WTC11 (cell line): ENCODE results near the gene TCEANC2. TPM values are rescaled to one million over a fixed set of nuclear protein-coding genes. Genes with fewer than 3 reads are reported as not detected.

Experiments
- ATAC-seq: fragments of 200-7000 bp; cut with Tn5 transposase; 2 replicates; pipeline ENCODE4 v1.10.0; 2021; ENCODE audit warnings: mild to moderate bottlenecking, moderate library complexity
- CTCF ChIA-PET: fragments of 300-600 bp; sonication (Branson Sonifier 250); formaldehyde crosslinking; loops from one replicate; lab custom pipeline; 2021; ENCODE audit warnings: antibody characterized with exemption; lab: Charles Lee
- POLR2A ChIA-PET: fragments of 350-600 bp; sonication (Branson Sonifier 250); formaldehyde crosslinking; loops from one replicate; lab custom pipeline; 2021; ENCODE audit warnings: antibody characterized with exemption; lab: Charles Lee
- DNase-seq: peaks from one replicate; pipeline ENCODE4 v3.0.0; 2021; ENCODE audit warnings: low spot score
- H3K27ac Mint-ChIP-seq: 2 replicates; pipeline ENCODE4 v1.8.0; 2021; ENCODE audit warnings: mixed read lengths
- H3K27me3 Mint-ChIP-seq: 2 replicates; pipeline ENCODE4 v1.8.0; 2021; ENCODE audit warnings: low read depth, mild to moderate bottlenecking, moderate library complexity, mixed read lengths
- H3K36me3 Mint-ChIP-seq: 2 replicates; pipeline ENCODE4 v1.8.0; 2021; ENCODE audit warnings: mixed read lengths
- H3K4me1 Mint-ChIP-seq: 2 replicates; pipeline ENCODE4 v1.8.0; 2022; ENCODE audit warnings: mixed read lengths
- H3K4me3 Mint-ChIP-seq: 2 replicates; pipeline ENCODE4 v1.8.0; 2021; ENCODE audit warnings: mild to moderate bottlenecking, moderate library complexity, mixed read lengths
- H3K9me3 Mint-ChIP-seq: 2 replicates; pipeline ENCODE4 v1.8.0; 2021; ENCODE audit warnings: mixed read lengths
- EMX1 ChIP-seq: fragments of 250-450 bp; sonication (Bioruptor Pico); IDR thresholded peaks from 2 replicates; pipeline ENCODE4 v1.8.0; 2021; ENCODE audit warnings: mild to moderate bottlenecking
- HMGA2 ChIP-seq: fragments of 250-450 bp; sonication (Bioruptor Pico); IDR thresholded peaks from 2 replicates; pipeline ENCODE4 v1.4.0; 2021; ENCODE audit warnings: mild to moderate bottlenecking, moderate library complexity
- JAZF1 ChIP-seq: fragments of 250-450 bp; sonication (Bioruptor Pico); IDR thresholded peaks from 2 replicates; pipeline ENCODE4 v1.9.0; 2021; ENCODE audit warnings: moderate library complexity, mild to moderate bottlenecking, inconsistent platforms
- KAT7 ChIP-seq: sonication (generic); formaldehyde crosslinking; IDR thresholded peaks from 2 replicates; pipeline ENCODE4 v1.8.1; 2023; ENCODE audit warnings: missing genetic modification reagents, mild to moderate bottlenecking, borderline replicate concordance
- MYBL2 ChIP-seq: sonication (generic); formaldehyde crosslinking; IDR thresholded peaks from 2 replicates; pipeline ENCODE4 v1.8.1; 2023; ENCODE audit warnings: mild to moderate bottlenecking, moderate library complexity, missing genetic modification reagents
- NR2C2 ChIP-seq: sonication (generic); formaldehyde crosslinking; IDR thresholded peaks from 2 replicates; pipeline ENCODE4 v1.8.0; 2022; ENCODE audit warnings: mild to moderate bottlenecking, missing genetic modification reagents
- NR3C1 ChIP-seq: sonication (generic); formaldehyde crosslinking; conservative IDR thresholded peaks from 2 replicates; pipeline ENCODE4 v1.8.1; 2023; ENCODE audit warnings: low read depth, mild to moderate bottlenecking, missing genetic modification reagents
- OVOL2 ChIP-seq: fragments of 250-450 bp; sonication (Bioruptor Pico); IDR thresholded peaks from 2 replicates; pipeline ENCODE4 v1.9.0; 2021; ENCODE audit warnings: mild to moderate bottlenecking, borderline replicate concordance
- SP1 ChIP-seq: sonication (generic); formaldehyde crosslinking; conservative IDR thresholded peaks from 2 replicates; pipeline ENCODE4 v1.8.1; 2022; ENCODE audit warnings: missing genetic modification reagents
- ZBTB21 ChIP-seq: sonication (generic); formaldehyde crosslinking; IDR thresholded peaks from 2 replicates; pipeline ENCODE4 v1.8.1; 2023; ENCODE audit warnings: mild to moderate bottlenecking, missing genetic modification reagents, borderline replicate concordance
- ZNF121 ChIP-seq: sonication (generic); formaldehyde crosslinking; IDR thresholded peaks from 2 replicates; pipeline ENCODE4 v1.8.0; 2023; ENCODE audit warnings: missing genetic modification reagents
- ZNF219 ChIP-seq: sonication (generic); formaldehyde crosslinking; IDR thresholded peaks from 2 replicates; pipeline ENCODE4 v1.8.0; 2023; ENCODE audit warnings: missing genetic modification reagents, mild to moderate bottlenecking, borderline replicate concordance
- ZNF317 ChIP-seq: sonication (generic); formaldehyde crosslinking; IDR thresholded peaks from 2 replicates; pipeline ENCODE4 v1.8.1; 2023; ENCODE audit warnings: low read depth, mild to moderate bottlenecking, moderate library complexity, missing genetic modification reagents, borderline replicate concordance
- ZNF671 ChIP-seq: fragments of 250-450 bp; sonication (Bioruptor Pico); IDR thresholded peaks from 2 replicates; pipeline ENCODE4 v1.8.0; 2021; ENCODE audit warnings: mild to moderate bottlenecking
- total RNA-seq: library from RNA; stranded (reverse); gene quantifications from 3 replicates; pipeline ENCODE4 v1.2.3, GENCODE V29; 2021
- TF ChIP-seq, protein P1 (sequence below): fragments of 250-450 bp; sonication (Bioruptor Pico); IDR thresholded peaks from 2 replicates; pipeline ENCODE4 v1.9.0; 2021; ENCODE audit warnings: moderate library complexity, mild to moderate bottlenecking, inconsistent platforms, borderline replicate concordance
- TF ChIP-seq, protein P2 (sequence below): sonication (generic); formaldehyde crosslinking; IDR thresholded peaks from 2 replicates; pipeline ENCODE4 v1.8.0; 2022; ENCODE audit warnings: mild to moderate bottlenecking, missing genetic modification reagents
- TF ChIP-seq, protein P3 (sequence below): fragments of 250-450 bp; sonication (Bioruptor Pico); IDR thresholded peaks from 2 replicates; pipeline ENCODE4 v1.9.0; 2021; ENCODE audit warnings: mild to moderate bottlenecking
- TF ChIP-seq, protein P4 (sequence below): fragments of 250-450 bp; sonication (Bioruptor Pico); IDR thresholded peaks from 2 replicates; pipeline ENCODE4 v1.8.0; 2021; ENCODE audit warnings: mild to moderate bottlenecking
- TF ChIP-seq, protein P5 (sequence below): sonication (generic); formaldehyde crosslinking; IDR thresholded peaks from 2 replicates; pipeline ENCODE4 v1.8.1; 2022; ENCODE audit warnings: low read depth, missing genetic modification reagents, borderline replicate concordance
- TF ChIP-seq, protein P6 (sequence below): sonication (generic); formaldehyde crosslinking; IDR thresholded peaks from 2 replicates; pipeline ENCODE4 v1.8.1; 2023; ENCODE audit warnings: mild to moderate bottlenecking, moderate library complexity, missing genetic modification reagents
- TF ChIP-seq, protein P7 (sequence below): sonication (generic); formaldehyde crosslinking; IDR thresholded peaks from 2 replicates; pipeline ENCODE4 v1.8.1; 2023; ENCODE audit warnings: mild to moderate bottlenecking, missing genetic modification reagents

TCEANC2 gene
- total RNA-seq, 1 experiment from 2014 or later: 6.3 TPM

DNA sequence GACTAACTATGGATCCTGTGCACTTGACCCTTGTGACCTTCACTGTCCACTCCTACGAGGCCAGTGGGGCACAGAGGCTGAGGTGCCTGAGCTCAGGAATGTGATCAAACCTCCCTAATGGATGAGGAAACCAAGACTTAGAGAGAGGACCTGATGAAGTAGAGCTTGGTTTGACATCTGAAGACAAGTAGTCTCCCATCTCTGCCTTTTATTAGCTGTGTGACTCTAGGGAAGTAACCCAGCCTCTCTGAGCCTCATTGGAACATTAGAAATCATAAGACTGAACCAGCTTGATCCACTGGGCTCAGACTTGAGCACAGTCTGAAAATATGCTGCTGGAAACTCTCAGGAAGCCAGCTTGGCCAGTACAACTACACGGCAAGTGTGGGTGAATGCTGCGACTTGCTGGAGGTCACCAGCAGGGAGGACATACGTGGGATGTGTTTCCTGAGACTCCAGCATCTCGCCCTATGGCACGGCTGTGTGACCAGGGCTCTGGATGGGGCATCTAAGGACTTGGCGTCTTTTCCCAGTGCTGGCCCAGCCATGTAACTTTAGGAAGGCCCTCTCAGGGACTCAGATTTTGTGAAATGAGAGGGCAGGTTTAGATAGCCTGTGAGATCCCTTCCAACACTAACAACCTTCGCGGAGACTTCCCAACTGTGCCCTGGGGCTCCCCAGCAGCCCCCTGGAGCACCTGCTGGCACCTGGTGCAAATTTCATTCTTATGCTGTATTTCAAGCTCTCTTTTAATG lies 88.9 kb downstream of the TCEANC2 start (continued):
- TF ChIP-seq ZBTB21: no peak

DNA sequence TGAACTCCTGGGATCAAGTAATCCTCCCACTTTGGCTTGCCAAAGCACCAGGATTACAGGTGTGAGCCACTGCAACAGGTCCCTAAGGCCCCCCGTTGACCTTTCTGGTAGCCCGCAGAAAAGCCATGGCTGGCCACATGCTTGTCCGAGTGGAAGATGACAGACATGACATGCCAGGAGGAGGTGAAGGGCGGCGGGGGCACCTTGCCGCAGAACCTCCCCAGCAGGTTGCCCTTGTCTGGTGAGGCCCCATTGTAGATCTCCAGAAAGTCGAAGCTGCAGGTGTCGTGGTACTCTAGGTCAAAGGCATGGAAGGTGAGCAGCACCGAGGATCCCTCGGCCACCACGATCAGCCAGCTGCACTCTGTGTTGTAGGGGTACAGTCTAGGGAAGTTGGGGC lies 91.0 kb downstream of the TCEANC2 start:
- no peaks in the 10 kb centered on the region for H3K27me3 Mint-ChIP-seq
- ATAC-seq (no peak), DNase-seq (no peak)
- no peaks in the 10 kb centered on the region for H3K4me1 Mint-ChIP-seq
- ChIA-PET CTCF (interaction anchor here (1.2 kb wide), 1 partner anchor 23 kb away, joined by 3 read pairs; no protein-coding TSS in a partner anchor), POLR2A (no interaction called here)
- no peaks in the 10 kb centered on the region for H3K9me3 Mint-ChIP-seq
- no peak overlapping the region for H3K27ac Mint-ChIP-seq
- no peaks in the 10 kb centered on the region for H3K36me3 Mint-ChIP-seq
- TF ChIP-seq OVOL2 (CRISPR knock-in tag) (no peak), NR2C2 (CRISPR knock-in tag) (no peak), HMGA2 (CRISPR knock-in tag) (no peak), ZNF671 (CRISPR knock-in tag) (no peak), SP1 (CRISPR knock-in tag) (no peak), NR3C1 (CRISPR knock-in tag) (no peak), JAZF1 (CRISPR knock-in tag) (no peak), ZNF121 (CRISPR knock-in tag) (no peak), ZNF219 (CRISPR knock-in tag) (no peak), MYBL2 (CRISPR knock-in tag) (no peak), ZNF317 (CRISPR knock-in tag) (no peak), EMX1 (no peak), KAT7 (CRISPR knock-in tag) (no peak)
- TF ChIP-seq, protein P1, sequence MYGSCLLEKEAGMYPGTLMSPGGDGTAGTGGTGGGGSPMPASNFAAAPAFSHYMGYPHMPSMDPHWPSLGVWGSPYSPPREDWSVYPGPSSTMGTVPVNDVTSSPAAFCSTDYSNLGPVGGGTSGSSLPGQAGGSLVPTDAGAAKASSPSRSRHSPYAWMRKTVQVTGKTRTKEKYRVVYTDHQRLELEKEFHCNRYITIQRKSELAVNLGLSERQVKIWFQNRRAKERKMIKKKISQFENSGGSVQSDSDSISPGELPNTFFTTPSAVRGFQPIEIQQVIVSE (CRISPR knock-in tag): no peak
- TF ChIP-seq, protein P2, sequence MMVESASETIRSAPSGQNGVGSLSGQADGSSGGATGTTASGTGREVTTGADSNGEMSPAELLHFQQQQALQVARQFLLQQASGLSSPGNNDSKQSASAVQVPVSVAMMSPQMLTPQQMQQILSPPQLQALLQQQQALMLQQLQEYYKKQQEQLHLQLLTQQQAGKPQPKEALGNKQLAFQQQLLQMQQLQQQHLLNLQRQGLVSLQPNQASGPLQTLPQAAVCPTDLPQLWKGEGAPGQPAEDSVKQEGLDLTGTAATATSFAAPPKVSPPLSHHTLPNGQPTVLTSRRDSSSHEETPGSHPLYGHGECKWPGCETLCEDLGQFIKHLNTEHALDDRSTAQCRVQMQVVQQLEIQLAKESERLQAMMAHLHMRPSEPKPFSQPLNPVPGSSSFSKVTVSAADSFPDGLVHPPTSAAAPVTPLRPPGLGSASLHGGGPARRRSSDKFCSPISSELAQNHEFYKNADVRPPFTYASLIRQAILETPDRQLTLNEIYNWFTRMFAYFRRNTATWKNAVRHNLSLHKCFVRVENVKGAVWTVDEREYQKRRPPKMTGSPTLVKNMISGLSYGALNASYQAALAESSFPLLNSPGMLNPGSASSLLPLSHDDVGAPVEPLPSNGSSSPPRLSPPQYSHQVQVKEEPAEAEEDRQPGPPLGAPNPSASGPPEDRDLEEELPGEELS (CRISPR knock-in tag): no peak
- TF ChIP-seq, protein P3, sequence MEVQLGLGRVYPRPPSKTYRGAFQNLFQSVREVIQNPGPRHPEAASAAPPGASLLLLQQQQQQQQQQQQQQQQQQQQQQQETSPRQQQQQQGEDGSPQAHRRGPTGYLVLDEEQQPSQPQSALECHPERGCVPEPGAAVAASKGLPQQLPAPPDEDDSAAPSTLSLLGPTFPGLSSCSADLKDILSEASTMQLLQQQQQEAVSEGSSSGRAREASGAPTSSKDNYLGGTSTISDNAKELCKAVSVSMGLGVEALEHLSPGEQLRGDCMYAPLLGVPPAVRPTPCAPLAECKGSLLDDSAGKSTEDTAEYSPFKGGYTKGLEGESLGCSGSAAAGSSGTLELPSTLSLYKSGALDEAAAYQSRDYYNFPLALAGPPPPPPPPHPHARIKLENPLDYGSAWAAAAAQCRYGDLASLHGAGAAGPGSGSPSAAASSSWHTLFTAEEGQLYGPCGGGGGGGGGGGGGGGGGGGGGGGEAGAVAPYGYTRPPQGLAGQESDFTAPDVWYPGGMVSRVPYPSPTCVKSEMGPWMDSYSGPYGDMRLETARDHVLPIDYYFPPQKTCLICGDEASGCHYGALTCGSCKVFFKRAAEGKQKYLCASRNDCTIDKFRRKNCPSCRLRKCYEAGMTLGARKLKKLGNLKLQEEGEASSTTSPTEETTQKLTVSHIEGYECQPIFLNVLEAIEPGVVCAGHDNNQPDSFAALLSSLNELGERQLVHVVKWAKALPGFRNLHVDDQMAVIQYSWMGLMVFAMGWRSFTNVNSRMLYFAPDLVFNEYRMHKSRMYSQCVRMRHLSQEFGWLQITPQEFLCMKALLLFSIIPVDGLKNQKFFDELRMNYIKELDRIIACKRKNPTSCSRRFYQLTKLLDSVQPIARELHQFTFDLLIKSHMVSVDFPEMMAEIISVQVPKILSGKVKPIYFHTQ (CRISPR knock-in tag): no peak
- TF ChIP-seq, protein P4, sequence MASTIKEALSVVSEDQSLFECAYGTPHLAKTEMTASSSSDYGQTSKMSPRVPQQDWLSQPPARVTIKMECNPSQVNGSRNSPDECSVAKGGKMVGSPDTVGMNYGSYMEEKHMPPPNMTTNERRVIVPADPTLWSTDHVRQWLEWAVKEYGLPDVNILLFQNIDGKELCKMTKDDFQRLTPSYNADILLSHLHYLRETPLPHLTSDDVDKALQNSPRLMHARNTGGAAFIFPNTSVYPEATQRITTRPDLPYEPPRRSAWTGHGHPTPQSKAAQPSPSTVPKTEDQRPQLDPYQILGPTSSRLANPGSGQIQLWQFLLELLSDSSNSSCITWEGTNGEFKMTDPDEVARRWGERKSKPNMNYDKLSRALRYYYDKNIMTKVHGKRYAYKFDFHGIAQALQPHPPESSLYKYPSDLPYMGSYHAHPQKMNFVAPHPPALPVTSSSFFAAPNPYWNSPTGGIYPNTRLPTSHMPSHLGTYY (CRISPR knock-in tag): no peak
- TF ChIP-seq, protein P5, sequence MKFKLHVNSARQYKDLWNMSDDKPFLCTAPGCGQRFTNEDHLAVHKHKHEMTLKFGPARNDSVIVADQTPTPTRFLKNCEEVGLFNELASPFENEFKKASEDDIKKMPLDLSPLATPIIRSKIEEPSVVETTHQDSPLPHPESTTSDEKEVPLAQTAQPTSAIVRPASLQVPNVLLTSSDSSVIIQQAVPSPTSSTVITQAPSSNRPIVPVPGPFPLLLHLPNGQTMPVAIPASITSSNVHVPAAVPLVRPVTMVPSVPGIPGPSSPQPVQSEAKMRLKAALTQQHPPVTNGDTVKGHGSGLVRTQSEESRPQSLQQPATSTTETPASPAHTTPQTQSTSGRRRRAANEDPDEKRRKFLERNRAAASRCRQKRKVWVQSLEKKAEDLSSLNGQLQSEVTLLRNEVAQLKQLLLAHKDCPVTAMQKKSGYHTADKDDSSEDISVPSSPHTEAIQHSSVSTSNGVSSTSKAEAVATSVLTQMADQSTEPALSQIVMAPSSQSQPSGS: no peak
- TF ChIP-seq, protein P6, sequence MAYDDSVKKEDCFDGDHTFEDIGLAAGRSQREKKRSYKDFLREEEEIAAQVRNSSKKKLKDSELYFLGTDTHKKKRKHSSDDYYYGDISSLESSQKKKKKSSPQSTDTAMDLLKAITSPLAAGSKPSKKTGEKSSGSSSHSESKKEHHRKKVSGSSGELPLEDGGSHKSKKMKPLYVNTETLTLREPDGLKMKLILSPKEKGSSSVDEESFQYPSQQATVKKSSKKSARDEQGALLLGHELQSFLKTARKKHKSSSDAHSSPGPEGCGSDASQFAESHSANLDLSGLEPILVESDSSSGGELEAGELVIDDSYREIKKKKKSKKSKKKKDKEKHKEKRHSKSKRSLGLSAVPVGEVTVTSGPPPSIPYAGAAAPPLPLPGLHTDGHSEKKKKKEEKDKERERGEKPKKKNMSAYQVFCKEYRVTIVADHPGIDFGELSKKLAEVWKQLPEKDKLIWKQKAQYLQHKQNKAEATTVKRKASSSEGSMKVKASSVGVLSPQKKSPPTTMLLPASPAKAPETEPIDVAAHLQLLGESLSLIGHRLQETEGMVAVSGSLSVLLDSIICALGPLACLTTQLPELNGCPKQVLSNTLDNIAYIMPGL (CRISPR knock-in tag): no peak
- TF ChIP-seq, protein P7, sequence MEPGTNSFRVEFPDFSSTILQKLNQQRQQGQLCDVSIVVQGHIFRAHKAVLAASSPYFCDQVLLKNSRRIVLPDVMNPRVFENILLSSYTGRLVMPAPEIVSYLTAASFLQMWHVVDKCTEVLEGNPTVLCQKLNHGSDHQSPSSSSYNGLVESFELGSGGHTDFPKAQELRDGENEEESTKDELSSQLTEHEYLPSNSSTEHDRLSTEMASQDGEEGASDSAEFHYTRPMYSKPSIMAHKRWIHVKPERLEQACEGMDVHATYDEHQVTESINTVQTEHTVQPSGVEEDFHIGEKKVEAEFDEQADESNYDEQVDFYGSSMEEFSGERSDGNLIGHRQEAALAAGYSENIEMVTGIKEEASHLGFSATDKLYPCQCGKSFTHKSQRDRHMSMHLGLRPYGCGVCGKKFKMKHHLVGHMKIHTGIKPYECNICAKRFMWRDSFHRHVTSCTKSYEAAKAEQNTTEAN: no peak
- no peak overlapping the region for H3K4me3 Mint-ChIP-seq
